ENCODE data around the gene ERBB3.
"Not testable (repeated sequence)": the region's sequence is repeated elsewhere in the genome, so short reads cannot be mapped to it uniquely, and the experiment has no call there.

The ERBB3 gene

GRCh38 chr12:56116267-56117081 is 36.5 kb downstream of the ERBB3 start, which contains the start of gene RPL41:
Gene RPL41, plus strand, starts transcription at chr12:56116633.
- DNase-seq: peak; percentile 92

- DNase-seq: not testable (repeated sequence)
Observed at GRCh38 chr12:56117082-56117706, 37.2 kb downstream of the ERBB3 start.

DNA sequence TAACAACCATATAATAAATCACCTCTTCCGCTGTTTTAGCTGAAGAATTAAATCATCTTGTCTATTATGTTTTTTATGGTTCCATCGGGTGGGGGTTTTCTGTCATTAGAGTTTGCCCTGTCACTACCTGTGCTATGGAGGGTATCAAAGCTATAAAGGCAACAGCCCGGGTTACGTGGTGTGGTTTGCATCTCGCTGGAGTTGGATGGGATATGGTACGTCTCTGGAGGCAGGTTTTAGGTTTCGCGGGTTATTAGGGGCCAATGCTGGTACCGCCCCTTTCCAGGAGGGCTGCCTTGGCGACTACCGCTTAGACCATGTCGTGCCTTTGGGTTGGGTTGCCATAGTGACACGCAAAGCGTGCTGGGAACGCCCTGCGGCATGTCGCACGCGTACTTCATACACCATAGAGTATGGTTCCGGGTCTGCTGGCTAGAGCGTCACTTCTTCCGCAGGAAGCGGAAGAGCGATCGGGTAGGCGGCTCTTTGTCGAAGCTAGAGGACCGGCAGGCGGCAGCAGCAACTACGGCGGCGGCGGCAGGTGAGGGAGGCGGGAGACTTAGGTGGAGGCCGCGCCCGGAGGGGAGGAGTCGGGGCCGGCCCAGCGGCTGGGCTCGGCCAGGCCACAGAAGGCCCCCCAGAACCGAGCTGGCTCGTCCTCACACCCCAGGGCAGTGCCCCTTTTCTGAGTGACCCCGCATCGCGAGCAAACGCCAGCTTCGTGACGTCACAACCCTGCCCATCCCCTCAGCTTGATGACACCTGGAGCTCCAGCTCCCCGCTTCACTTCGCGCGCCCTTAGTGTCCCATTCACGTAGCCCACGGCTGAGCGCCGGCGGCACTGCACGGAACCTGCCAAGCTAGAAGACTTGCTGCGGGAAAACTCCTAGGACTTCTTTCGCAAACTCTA is 38.1 kb downstream of the ERBB3 start, which contains the start of gene ZC3H10:
Gene ZC3H10 (plus strand): TSS at position 489 of the 910 bp plus-strand sequence. CDS start 2,297 bp downstream, outside the sequence.
- peak; percentile 93 to 95 for DNase-seq

- no peak for DNase-seq
Observed at GRCh38 chr12:56118688-56119357, 38.9 kb downstream of the ERBB3 start.

GRCh38 chr12:56119361-56119796 is 39.4 kb downstream of the ERBB3 start:
- DNase-seq: peak; percentile 47 to 58

GRCh38 chr12:56120158-56120846 is 40.3 kb downstream of the ERBB3 start:
- DNase-seq: no peak

DNA sequence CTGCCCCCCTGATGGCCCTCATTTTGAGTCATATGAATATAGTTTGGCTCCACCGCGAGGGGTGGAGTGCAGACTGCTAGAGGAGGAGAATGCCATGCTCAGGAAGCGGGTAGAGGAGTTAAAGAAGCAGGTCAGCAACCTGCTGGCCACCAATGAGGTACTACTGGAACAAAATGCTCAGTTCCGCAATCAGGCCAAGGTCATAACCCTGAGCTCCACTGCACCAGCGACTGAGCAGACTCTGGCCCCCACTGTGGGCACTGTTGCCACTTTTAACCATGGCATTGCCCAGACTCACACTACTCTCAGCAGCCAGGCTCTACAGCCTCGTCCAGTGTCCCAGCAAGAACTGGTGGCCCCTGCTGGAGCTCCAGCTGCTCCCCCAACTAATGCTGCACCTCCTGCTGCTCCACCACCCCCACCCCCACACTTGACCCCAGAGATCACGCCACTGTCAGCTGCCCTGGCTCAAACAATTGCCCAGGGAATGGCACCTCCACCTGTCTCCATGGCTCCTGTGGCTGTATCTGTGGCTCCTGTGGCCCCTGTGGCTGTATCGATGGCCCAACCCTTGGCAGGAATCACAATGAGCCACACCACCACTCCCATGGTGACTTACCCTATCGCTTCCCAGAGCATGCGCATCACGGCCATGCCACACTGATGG is 41.4 kb downstream of the ERBB3 start:
- DNase-seq: no peak

DNA sequence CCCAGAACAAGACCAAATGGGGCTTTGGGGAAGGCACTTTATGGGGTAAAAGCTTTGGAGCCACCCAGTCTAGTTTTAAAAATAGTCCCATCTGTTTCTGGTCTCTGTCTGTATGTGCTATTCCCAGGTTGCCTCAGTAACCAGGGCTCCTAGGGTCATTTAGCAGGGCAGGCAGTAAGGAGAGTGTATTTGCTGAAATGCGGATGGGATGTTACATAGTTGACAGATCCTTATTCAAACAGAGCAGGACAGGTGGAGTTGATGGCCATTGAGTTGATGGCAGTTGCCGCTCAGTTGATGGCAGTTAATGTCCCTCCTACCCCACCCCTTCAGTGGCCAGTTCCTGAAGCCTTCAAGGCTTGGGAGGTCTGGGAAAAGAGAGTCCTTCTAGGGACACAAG is 42.7 kb downstream of the ERBB3 start:
- no peak for DNase-seq

GRCh38 chr12:56124133-56124532 is 44.2 kb downstream of the ERBB3 start:
- no peak for DNase-seq

DNA sequence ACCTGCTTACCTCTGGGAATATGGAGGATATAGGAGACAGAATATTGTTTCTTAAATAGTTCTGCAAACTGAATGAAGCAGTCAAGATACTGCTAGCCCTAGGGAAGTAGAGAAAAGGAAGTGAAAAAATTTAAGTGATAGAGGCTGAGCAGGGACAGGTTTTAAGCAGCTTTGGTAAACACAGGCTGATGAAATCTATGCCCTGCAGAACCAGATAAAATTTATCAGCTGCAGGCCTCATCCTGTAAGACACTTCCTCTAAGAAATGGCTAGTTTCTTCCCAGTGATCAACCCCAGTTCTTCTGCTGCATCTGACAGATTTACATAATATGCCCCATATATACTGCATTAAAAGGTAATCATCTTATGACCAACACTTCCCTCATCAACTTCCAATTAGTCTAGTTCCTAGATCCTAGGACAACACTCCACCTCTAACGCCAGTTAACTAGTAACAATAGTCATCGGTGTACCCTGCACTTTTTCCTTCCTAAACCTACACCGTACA is 46.8 kb downstream of the ERBB3 start:
- DNase-seq: no peak

GRCh38 chr12:56127485-56127887 is 47.5 kb downstream of the ERBB3 start:
- no peak for DNase-seq

GRCh38 chr12:56127888-56128669 is 48.1 kb downstream of the ERBB3 start, which contains the start of gene ESYT1:
Gene ESYT1, plus strand, starts transcription at chr12:56128267. Its CDS starts 53 bp downstream, at chr12:56128320.
- DNase-seq: peak; percentile 96

DNA sequence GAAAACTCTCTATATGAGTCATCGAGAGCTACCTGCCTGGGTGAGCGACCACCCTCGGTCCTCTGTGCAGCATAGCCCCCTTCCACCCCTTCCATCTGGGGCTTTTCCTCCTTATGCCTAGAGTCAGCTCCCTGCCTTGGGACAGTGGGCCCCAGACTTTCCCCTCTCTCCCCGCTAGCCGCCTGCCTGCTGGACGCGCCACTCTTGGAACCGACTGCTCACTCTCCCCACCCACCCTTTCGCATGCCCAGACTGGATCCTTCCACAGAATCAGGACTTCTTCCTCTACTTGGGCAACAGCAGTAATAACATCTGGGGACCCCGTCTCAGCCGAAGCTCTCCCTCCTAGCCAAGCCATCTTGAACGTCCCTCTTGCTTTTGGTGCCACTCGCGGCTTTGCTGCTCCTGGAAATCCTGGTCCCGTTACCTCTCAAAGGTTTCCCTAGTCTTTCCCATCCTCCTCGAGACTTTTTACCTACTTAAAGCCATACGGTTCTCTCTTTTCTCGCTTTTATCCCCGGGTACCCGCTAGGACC is 48.8 kb downstream of the ERBB3 start:
- no peak for DNase-seq

DNA sequence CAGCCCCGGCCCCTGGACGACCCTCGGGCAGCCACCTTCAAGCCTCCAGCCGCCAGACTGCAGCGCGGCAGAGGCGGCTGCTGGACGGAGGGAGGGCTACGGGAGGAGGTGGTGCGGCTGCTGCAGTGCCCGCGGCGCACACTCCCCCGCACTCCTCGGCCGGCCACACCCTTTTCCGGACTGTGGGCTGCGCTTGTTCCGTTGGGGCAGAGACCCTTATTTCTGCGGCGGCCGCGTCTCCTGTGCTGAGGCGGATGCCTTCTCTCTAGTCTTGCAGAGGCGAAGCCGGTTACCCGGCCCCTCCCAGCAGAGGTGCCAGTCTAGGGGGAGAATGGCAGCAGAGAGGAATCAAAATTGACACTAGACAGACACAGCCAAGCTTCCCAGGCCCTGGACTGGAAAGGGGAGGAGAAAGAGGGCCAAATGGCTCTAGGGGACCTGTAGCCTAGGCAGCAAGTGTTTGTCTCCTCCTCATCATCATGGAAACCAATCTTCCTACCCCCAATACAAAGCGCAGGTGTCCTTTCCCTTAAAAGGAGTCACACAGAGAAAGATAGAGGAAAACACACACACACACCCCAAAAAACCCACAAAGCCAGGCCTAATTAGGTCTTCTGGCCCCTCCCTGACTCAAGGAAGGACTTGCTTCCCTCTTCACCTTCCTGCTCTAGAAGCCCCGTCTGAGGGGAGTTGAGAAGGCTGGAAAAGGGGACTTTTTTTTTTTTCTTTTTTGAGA is 49.4 kb downstream of the ERBB3 start:
- DNase-seq: peak; percentile 54

DNA sequence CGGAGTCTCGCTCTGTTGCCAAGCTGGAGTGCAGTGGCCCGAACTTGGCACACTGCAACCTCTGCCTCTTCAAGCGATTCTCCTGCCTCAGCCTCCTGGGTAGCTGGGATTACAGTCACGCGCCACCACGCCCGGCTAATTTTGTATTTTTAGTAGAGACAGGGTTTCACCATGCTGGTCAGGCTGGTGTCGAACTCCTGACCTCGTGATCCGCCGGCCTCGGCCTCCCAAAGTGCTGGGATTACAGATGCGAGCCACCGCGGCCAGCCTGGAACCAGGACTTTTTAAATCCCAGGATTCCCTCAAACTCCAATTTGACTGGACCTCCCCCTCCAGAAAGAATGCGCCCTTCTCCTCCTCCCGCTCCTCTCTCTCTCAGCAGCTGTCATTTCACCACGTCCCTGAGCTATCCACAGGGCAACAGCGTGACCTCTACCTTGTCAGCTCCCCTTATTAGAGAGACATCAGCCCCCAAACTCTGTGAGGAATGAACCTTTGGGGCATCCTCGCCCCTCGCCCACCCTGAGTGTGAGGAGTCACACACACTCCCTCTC is 50.1 kb downstream of the ERBB3 start:
- DNase-seq: no peak

- DNase-seq: no peak
Observed at GRCh38 chr12:56130876-56131275, 50.9 kb downstream of the ERBB3 start.

DNA sequence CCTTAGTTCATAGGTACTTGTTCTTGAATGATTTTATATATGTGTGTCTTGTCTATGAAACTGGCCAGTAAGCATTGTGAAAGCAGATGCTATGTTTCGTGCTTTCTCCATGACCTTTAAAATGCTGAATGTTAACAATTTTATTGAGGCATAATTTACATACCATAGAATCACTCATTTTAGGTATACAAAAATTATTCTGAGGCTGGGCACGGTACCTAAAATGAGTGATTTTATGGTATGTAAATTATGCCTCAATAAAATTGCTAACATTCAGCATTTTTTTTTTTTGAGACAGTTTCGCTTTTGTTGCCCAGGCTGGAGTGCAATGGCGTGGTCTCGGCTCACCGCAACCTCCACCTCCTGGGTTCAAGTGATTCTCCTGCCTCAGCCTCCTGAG is 54.9 kb downstream of the ERBB3 start:
- DNase-seq: no peak

DNA sequence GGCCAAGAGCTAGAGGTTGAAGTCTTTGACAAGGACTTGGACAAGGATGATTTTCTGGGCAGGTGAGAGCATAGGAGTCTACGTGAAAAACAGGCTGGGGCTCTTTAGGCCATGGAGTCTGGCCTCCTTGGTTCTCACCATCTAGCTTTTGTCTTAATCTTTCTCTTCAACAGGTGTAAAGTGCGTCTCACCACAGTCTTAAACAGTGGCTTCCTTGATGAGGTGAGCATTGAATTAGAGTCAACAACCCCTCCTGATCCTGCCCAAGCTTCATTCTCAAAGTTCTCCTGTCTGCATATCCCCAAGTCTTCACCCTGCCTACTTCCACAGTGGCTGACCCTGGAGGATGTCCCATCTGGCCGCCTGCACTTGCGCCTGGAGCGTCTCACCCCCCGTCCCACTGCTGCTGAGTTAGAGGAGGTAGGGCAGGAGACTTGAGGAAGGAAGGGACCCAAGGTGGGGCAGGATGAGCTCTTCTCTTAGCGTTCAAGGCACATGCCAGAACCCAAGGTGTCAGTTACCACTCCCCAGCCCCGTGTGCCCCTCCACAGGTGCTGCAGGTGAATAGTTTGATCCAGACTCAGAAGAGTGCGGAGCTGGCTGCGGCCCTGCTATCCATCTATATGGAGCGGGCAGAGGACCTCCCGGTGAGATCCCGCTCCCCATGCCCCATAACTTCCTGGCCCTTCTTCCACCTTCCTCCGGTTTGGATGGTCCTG is 58.0 kb downstream of the ERBB3 start:
- DNase-seq: no peak

All from activated CD4-positive, alpha-beta T cell treated with anti-CD3 and anti-CD28 coated beads, Interleukin-2, amount 50 U/mL, for 4 hours (primary cell).